GM13977 (cell line): ENCODE data around the gene SYNJ2.

Experiments used
- DNase-seq: peaks from one replicate; pipeline ENCODE4 v3.0.0; 2012; ENCODE audit warnings: low spot score
- in situ Hi-C: fragments of 300-500 bp; cut with MboI; formaldehyde crosslinking; loops from one replicate; pipeline ENCODE4 v1.12.0; 2022; ENCODE audit warnings: low sequenced_read_pairs, low pct_unique_long_range_greater_than_20kb, mixed read lengths, inconsistent platforms; ENCODE audit not compliant: unreplicated experiment
- TF ChIP-seq, protein P1 (sequence below): IDR thresholded peaks from 2 replicates; pipeline ENCODE4 v1.5.1; 2012; ENCODE audit warnings: mild to moderate bottlenecking, control low read depth; ENCODE audit not compliant: insufficient read depth; ENCODE audit errors: extremely low read depth, missing control alignments

The SYNJ2 gene

DNA sequence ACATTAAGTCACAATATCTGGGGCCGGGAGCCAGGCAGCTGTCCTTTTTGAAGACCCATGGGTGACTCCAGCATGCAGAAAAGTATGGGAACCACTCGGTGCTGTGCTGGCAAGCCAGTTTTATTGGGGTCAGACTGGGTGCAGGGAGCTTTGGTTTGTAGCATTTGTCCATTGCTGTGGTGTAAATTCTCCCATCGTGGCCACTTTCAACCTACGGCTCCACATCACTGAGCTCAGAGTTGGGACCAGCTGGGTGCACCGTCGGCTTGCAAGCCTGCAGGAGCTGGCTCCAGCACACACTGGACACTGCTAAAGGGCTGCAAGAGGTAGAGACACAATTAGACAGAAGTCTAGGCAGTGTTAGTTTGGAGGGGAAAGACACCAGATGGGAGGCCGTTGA is 66.9 kb downstream of the SYNJ2 start:
- TF ChIP-seq, protein P1, sequence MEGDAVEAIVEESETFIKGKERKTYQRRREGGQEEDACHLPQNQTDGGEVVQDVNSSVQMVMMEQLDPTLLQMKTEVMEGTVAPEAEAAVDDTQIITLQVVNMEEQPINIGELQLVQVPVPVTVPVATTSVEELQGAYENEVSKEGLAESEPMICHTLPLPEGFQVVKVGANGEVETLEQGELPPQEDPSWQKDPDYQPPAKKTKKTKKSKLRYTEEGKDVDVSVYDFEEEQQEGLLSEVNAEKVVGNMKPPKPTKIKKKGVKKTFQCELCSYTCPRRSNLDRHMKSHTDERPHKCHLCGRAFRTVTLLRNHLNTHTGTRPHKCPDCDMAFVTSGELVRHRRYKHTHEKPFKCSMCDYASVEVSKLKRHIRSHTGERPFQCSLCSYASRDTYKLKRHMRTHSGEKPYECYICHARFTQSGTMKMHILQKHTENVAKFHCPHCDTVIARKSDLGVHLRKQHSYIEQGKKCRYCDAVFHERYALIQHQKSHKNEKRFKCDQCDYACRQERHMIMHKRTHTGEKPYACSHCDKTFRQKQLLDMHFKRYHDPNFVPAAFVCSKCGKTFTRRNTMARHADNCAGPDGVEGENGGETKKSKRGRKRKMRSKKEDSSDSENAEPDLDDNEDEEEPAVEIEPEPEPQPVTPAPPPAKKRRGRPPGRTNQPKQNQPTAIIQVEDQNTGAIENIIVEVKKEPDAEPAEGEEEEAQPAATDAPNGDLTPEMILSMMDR, result no peak
- DNase-seq, result no peak
- in situ Hi-C loops, result no loop called here

DNA sequence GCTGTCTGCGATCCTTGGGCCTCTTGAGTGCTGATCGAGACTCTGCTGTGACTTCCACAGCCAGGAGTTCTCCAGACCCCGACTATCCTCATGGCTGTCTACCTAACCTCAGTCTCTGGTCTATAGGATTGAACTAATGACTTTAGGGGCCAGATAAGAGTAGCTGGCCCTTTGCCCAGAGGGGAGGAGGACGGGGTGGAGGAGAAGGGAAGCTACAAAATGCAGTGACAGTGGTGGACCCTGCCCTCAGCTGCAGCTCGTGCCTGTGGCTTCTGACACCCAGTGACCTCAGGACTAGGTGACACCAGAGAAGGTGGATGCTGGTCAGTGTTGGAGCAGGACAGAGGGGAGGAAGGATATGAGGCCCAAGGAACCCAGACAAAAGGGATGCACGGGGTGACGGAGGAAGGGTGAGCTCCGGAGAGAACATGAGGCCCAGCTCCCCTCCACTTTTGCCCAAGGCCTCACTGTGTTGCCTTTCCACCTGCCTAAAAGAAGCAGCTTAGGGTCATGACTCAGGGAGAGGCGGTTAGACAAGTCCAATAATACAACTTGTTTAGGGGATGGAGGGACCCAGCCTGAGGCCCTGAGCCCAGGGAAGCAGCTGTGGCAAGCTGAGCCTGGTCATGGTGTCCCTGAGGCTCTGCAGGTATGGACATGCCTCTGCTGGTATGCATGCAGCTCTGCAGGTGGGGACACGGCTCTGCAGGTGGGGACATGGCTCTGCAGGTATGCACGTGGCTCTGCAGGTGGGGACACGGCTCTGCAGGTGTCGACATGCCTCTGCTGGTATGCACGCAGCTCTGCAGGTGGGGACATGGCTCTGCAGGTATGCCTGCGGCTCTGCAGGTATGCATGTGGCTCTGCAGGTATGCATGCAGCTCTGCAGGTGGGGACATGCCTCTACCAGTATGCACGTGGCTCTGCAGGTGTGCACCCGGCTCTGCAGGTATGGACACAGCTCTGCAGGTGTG is 67.7 kb downstream of the SYNJ2 start:
- TF ChIP-seq, protein P1, result no peak
- no peak for DNase-seq
- in situ Hi-C loops, result no loop called here

DNA sequence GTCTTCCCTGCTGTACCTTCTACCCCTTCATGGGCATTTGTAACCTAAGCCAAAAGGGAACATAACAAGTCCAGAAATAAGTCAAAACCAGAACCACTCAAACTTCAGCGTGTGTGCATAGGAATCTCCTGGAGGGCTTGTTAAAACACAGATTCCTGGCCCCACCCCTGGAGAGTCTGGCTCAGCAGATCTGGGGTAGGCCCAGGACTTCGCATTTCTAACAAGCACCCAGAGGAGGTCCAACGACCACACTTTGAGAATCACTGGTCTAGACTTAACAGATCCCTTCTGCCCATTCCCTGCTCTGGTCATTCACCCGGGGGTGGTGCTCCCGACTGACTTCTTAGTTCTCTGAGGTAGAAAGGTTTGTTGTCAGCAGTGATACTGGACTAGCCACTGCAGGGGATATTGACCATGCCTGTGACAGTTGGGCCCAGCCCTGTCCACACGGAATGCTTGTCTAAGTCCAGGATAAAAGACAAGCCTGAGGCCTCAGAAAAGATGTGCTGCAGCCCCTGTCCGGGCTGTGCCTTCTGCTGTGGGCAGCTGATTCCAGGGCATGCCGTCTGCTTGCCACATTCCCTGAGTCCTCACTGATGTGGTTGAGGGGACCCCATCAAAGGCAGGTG is 68.6 kb downstream of the SYNJ2 start:
- in situ Hi-C loops, result no loop called here
- TF ChIP-seq, protein P1, result no peak

DNA sequence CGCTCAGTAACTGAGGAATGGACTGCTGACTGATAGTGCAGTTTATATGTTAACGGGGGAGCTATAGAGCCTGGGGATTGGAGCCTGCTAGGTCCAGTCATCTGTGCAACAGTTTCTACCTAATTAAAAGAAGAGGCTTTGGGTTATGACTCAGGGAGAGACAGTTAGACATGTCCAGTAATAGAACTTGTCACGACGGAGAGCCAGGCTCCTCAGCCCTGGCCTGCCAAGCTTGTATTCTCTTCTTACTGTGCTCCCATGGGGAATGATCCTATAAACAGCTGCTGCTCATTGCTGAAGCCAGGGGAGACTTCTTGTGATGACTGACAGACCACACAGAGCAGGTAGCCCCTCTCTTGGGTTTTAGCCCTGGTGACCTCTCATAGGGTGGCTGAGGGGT is 69.3 kb downstream of the SYNJ2 start:
- TF ChIP-seq, protein P1, result no peak
- in situ Hi-C loops, result no loop called here
- no peak for DNase-seq

More for the DNA sequence above, 68.6 kb downstream of the SYNJ2 start:
- no peak for DNase-seq

DNA sequence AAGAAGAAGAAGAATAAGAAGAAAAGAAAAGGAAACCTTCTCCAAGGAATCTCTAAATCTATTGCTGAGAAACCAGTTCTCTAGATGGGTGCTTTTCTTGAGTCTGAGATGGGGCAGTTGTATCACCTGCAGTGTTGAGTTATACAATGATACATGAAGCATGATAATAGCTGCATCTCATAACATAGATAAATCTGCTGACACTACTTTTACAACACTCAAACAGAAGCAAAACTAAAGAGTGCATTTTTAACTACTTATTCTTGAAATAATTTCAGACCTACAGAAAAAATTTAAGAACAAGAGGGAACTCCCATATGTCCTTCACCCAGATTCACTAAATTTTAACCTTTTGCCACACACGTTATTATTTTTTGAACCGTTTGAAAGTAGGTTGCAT is 70.3 kb downstream of the SYNJ2 start:
- TF ChIP-seq, protein P1, result no peak
- DNase-seq, result no peak
- in situ Hi-C loops, result no loop called here

DNA sequence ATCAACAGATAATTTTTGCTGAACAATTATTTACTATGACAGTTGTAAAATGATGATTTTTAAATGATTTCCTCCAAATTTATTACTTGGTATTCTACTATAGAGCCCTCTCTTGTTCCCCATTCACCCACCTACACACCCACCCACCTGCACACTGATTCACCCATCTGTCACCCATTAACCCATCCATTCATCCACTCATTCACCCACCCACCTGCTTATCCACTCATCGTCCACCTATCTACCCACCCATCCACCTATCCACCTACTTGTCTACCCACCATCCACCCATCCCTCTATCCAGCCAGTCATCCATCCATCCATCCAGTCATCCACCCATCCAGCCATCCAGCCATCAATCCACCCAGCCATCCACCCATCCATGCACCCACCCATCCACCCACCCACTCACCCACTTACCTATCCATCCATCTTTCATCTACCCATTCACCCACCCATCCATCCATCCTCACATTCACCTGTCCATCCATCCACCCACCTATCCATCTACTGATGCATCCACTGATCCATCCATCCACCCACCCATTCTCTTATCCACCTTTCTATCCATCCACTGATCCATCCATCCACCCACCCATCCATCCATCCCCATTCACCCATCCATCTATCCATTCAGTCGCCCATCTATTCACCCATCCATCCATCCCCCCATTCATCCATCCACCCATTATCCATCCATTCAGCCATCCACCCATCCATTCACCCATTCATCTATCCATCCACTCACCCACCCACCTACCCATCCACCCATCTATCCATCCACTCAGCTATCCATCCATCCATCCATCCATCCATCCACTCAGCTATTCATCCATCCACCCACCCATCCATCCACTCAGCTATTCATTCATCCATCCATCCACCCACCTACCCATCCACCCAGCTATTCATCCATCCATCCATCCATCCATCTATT is 72.0 kb downstream of the SYNJ2 start:
- TF ChIP-seq, protein P1, result no peak
- DNase-seq, result no peak
- in situ Hi-C loops, result no loop called here
